GM13976 (cell line): ENCODE measurements around the gene PGM5.

Source experiments
- DNase-seq: peaks from one replicate; pipeline ENCODE4 v3.0.0; 2012; ENCODE audit warnings: low spot score
- in situ Hi-C: fragments of 300-500 bp; cut with MboI; formaldehyde crosslinking; loops from one replicate; pipeline ENCODE4 v1.12.0; 2022; ENCODE audit warnings: low sequenced_read_pairs, mixed read lengths, inconsistent platforms; ENCODE audit not compliant: unreplicated experiment
- TF ChIP-seq, protein P1 (sequence below): IDR thresholded peaks from 2 replicates; pipeline ENCODE4 v1.5.1; 2012; ENCODE audit warnings: borderline replicate concordance, mild to moderate bottlenecking; ENCODE audit not compliant: insufficient read depth; ENCODE audit errors: extremely low read depth, missing control alignments, control extremely low read depth

Gene PGM5

DNA sequence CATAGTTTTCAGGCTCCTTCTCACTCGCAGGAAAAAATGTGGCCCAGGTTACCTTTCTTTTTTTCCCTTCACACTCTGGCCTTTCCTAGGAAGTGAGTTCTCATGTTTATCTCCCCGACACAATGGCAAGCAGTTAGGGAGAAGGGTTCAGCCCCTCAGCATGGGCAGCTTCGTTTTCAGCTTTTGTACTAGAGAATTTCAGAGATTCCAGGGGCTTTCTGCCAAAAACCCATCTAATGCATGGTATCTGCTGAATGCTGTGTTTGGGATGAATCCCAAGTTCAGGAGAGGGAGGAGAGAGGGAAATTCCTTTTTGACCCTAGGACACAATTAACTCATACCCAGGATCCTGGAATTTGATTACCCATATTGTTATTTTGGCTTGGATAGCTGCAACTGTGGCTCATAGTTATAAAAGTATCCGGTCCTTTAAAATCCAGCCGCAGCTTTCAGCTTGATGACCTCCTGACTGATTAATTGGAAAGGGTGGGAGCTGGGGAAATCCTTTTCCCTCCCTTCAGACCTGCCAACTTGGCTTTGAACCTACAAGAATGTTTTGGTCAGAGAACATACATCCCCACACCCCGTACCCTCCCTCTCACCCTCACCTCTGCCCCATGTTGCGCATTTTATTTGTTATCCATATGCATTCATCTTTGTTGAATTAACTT, 105.8 kb downstream of the PGM5 start:
- in situ Hi-C loops: no loop called here
- TF ChIP-seq, protein P1, sequence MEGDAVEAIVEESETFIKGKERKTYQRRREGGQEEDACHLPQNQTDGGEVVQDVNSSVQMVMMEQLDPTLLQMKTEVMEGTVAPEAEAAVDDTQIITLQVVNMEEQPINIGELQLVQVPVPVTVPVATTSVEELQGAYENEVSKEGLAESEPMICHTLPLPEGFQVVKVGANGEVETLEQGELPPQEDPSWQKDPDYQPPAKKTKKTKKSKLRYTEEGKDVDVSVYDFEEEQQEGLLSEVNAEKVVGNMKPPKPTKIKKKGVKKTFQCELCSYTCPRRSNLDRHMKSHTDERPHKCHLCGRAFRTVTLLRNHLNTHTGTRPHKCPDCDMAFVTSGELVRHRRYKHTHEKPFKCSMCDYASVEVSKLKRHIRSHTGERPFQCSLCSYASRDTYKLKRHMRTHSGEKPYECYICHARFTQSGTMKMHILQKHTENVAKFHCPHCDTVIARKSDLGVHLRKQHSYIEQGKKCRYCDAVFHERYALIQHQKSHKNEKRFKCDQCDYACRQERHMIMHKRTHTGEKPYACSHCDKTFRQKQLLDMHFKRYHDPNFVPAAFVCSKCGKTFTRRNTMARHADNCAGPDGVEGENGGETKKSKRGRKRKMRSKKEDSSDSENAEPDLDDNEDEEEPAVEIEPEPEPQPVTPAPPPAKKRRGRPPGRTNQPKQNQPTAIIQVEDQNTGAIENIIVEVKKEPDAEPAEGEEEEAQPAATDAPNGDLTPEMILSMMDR: no peak
- DNase-seq: no peak

DNA sequence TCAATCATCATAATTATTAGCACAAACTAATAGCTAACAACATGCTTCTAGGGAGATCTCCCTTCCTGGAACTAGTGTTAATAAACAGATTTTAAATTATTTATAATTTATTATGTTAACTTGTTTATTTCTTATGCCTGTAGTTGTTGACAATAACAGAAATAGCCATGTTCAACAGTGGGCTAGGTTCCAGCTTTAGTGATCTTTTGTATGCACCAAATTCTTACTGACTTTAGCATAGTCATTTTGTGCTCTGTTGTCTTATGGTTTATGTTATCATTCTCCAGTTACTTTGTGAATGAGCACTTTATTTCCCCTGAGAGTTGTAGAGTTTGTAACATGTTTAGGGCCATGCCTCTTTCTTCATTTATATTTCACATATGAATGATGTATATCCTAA, 113.7 kb downstream of the PGM5 start:
- TF ChIP-seq, protein P1: no peak
- DNase-seq: no peak
- in situ Hi-C loops: no loop called here

DNA sequence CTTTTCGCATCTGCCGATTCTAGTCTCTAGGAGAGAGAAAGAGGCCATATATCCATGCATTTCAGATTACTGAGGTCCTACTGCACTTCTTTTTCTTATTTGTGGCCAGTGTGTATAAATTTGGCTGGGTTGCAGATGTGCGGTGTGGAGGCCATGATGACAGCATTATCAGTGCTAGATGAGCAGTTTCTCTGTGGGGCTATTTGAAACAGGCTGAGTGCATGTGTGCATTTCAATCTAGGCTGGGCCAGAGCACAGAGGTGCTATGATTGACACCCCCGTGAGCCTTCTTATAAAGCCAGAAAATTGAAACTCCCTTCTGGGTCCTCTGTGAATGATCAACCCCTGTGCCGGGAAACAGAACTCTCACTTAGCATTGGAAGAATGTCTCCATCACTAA, 114.2 kb downstream of the PGM5 start:
- TF ChIP-seq, protein P1: no peak
- in situ Hi-C loops: no loop called here
- DNase-seq: no peak

DNA sequence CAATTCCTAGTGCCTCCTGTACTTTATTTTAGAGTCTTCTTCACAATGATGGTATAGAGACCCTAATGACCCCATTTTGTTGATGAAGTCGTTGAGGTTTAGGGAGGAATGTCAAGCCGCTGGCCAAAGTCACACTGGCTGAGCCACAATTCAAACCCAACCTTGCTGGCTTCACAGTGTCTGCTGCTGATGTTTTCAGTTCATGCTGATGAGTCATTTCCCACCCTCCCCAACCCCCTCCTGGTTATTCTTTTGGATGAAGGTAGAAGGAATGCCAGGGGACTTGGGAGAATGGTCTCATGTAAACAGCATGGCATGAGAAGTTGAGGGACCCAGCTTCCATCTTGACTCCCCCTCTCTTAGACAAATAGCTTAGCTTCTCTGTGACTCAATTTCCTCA, 115.7 kb downstream of the PGM5 start:
- TF ChIP-seq, protein P1: no peak
- DNase-seq: no peak
- in situ Hi-C loops: no loop called here

DNA sequence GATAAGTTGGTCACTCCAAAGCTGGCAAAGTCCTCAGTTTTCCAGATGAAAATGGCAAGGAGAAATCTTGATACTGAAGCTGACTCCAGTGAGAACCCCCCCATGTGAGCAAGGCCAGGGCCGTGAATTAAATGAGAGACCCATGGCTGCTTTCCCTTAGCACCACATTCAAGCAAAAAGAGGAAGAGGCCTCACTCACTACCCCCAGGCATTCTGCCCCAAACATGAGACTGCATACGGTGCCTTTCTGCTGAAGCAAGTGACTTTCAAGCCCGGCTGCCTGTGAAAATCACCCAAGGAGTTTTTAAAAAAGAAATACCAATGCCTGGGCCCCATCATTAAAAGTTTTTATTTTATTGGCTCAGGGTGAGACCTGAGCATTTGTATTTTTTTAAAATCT, 117.4 kb downstream of the PGM5 start:
- TF ChIP-seq, protein P1: no peak
- in situ Hi-C loops: no loop called here
- no peak for DNase-seq

DNA sequence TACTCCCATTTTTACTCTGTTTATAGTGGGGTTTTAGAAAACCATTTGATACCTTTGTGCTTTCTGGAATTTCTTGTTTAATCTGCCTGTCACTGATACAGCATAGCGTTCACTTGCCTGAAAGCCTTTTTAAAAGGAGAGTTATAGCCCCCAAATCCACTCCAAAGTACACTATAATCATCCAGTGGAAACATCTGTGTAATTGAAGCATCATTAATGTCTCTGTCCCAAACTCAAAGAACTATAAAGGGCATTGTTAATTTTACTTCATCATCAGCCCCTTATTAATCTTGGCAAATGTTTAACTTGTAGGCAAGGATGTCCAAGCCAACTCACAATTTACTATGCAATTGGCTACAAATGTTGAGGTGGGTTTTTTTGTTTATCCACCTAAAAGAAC, 120.0 kb downstream of the PGM5 start:
- in situ Hi-C loops: no loop called here
- TF ChIP-seq, protein P1: no peak
- no peak for DNase-seq
